Raji (cell line): ENCODE results near the gene PKIB.

Source experiments
- POLR2A ChIP-seq: IDR thresholded peaks from 2 replicates; pipeline ENCODE4 v1.6.1; 2011; ENCODE audit warnings: low read depth, low read length, control low read depth; ENCODE audit not compliant: insufficient read depth

Gene PKIB

GRCh38 chr6:122609881-122610689 is at the start of gene PKIB:
Gene PKIB, plus strand, starts transcription at chr6:122610405. Its CDS starts 107,390 bp downstream, at chr6:122717795.
- TF ChIP-seq POLR2A, result no peak

DNA sequence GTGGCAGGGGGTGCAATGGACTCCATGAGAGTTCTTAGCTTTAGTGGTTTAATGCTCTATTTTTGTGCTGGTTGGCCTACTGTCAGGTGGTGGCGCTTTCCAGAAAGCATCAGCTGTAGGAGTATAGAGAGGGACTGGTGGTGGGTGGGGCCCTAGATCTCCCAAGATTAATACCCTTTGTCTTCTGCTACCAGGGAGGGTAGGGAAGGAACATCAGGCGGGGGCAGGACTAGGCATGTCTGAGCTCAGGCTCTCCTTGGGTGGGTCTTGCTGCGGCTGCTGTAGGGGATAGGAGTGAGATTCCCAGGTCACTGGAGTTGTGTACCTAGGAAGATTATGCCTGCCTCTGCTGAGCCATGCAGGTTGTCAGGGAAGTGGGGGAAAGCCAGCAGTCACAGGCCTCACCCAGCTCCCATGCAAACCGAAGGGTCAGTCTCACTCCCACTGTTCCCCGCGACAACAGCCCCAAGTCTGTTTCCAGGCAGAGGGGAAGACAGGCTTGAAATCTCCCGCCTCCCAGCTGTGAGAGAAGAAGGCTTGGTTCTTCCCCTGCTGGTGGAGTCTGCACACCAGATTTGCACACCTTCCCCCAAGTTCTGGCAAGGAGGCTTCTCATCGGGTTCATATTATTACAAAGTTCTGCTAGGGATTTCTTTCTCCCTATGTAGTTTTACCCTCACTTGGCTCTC is 46.7 kb upstream of the PKIB start:
- TF ChIP-seq POLR2A, result no peak

DNA sequence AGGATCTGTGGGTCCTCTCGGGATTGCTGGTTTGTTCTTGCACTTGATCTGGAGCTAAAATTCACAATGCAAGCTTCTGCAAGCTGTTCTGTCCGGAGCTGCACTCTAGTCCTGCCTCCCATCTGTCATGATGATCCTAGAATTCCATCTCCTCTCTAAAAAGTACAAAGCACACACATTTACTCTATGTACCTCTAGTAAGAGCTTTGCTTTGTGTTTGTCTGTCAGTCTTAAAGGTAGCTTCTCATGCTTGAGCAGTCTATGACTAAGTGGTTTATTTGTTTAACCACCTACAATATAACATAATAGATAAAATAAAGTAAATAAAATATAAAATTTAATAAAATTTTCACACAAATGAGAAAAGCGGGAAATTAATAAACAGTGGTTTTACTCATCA is 46.0 kb upstream of the PKIB start:
- no peak for TF ChIP-seq POLR2A

GRCh38 chr6:122565708-122566107 is 44.5 kb upstream of the PKIB start:
- no peak for TF ChIP-seq POLR2A

- TF ChIP-seq POLR2A, result no peak
Observed at GRCh38 chr6:122567034-122567433, 43.2 kb upstream of the PKIB start.

DNA sequence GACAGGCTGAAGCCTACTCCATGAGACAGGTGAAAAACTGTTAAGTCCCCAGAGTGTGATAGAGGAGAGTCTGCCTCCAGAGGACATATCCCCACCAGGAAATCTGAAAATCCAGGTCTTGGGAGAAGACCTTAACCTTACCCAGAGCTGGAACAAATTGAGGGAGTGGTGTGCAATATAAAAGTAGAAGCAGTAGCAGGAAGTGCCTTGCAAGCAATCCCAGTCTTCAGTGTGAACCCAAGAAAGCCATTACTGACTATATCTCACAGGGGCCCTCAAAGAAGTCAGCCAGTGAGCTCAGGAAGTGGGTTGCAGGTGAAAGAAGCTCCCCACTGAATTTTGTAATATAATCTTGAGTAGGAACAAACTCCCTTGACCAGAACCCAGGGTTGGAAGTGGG is 41.9 kb upstream of the PKIB start:
- no peak for TF ChIP-seq POLR2A

DNA sequence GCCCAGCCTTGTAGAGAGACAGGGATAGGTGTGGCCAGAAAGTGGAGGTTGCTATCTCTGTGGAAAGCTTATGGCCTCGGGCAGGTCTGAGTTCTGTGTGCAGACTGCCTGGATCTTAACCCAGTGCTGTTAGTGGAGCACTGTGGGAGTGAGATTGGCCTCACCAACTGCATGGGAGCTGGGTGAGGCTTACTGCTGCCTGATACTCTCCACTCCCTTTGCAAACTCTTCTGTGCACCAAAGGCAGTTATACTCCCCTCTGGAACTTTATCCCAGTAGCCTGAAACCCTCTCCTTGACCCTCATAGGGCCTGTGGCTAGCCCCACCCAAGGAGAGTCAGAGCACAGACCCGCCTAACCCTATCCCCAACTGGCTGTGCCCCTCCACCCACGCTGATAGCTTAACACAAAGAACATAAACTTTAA is 41.4 kb upstream of the PKIB start:
- TF ChIP-seq POLR2A, result no peak

GRCh38 chr6:122569230-122569771 is 40.9 kb upstream of the PKIB start:
- no peak for TF ChIP-seq POLR2A

DNA sequence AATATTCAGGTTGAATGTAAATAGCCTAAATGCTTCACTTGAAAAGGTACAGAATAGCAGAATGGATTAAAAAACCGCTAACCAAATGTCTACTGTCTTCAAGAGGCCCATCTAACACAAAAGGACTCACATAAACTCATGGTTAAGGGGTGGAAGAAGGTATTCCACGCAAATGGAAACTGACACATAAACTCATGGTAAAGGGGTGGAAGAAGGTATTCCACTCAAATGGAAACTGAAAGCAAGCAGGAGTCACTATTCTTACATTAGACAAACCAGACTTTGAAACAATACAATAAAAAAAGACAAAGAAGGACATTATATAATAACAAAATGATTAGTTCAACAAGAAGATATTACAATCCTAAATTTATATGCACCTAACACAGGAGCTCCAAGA is 38.3 kb upstream of the PKIB start:
- TF ChIP-seq POLR2A, result no peak

GRCh38 chr6:122576888-122577287 is 33.3 kb upstream of the PKIB start:
- no peak for TF ChIP-seq POLR2A

DNA sequence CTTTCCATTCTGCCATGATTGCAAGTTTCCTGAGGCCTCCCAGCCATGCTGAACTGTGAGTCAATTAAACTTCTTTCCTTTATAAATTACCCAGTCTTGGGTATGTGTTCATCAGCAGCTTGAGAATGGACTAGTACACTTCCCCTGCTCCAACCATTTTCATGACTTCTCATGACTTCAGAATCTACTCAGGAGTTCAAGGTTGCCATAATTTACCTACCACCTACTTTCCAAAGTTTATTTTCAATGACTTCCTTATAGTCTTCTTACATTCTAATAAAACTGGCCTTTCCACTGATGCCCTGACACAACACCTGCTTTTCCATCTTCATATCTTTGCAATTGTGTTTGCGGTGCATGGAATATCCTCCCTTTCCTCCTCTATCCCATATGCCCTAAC is 31.2 kb upstream of the PKIB start:
- TF ChIP-seq POLR2A, result no peak

DNA sequence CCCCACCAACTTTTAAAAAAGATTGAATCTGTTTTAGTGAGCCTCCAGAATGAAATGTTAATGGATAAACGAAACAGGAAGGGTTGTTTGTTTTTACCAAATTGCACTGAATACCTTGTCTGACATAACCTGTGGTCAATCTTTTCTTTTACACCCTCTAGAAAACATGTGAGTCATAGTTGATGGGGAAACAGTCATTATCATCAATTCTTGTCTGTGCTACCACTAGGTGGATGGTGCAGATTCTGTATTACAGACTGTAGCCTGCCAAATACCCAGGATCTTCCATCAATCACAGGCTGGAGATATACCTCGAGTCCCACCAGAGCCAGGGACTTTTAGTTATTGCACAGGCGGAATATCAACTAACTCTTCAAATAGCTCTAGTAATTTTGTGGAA is 29.5 kb upstream of the PKIB start:
- no peak for TF ChIP-seq POLR2A

- no peak for TF ChIP-seq POLR2A
Observed at GRCh38 chr6:122589115-122589514, 21.1 kb upstream of the PKIB start.

- no peak for TF ChIP-seq POLR2A
Observed at GRCh38 chr6:122604676-122605075, 5.5 kb upstream of the PKIB start.

GRCh38 chr6:122610690-122611455 is 668 bp downstream of the PKIB start:
- TF ChIP-seq POLR2A, result no peak
